Measurements from ENCODE around the gene OGFOD3. TPM values are rescaled to one million over a fixed set of nuclear protein-coding genes. Genes with fewer than 3 reads are reported as not detected.

Gene OGFOD3
- total RNA-seq, 1 donor from 2014 or later, result 35.6 TPM

- Mint-ChIP-seq H3K27ac (ENCODE audit: unreplicated experiment) (no peak overlapping the region), H3K9me3 (no peaks in the 10 kb centered on the region), H3K4me1 (peaks cover 5% of the 10 kb centered on the region), H3K36me3 (ENCODE audit: low read depth) (no peaks in the 10 kb centered on the region), H3K4me3 (no peak overlapping the region), H3K27me3 (ENCODE audit: low read depth) (no peaks in the 10 kb centered on the region)
- no peak for DNase-seq (ENCODE audit: low read depth, low spot score)
- TF ChIP-seq CTCF (conservative IDR thresholded peaks at IDR 0.05), result no peak
Measured at GRCh38 chr17:82438401-82439193, 20.2 kb upstream of the OGFOD3 start.

GRCh38 chr17:82437325-82437668, 18.9 kb upstream of the OGFOD3 start:
- no peak overlapping the region for H3K4me3 Mint-ChIP-seq
- no peaks in the 10 kb centered on the region for H3K36me3 Mint-ChIP-seq (ENCODE audit: low read depth)
- H3K27ac Mint-ChIP-seq (ENCODE audit: unreplicated experiment), result no peak overlapping the region

GRCh38 chr17:82436601-82437324, 18.4 kb upstream of the OGFOD3 start:
- no peaks in the 10 kb centered on the region for H3K36me3 Mint-ChIP-seq (ENCODE audit: low read depth)
- H3K27ac Mint-ChIP-seq (ENCODE audit: unreplicated experiment), result no peak overlapping the region
- H3K27me3 Mint-ChIP-seq (ENCODE audit: low read depth), result no peaks in the 10 kb centered on the region
- no peak overlapping the region for H3K4me3 Mint-ChIP-seq
- peaks cover 5% of the 10 kb centered on the region for H3K4me1 Mint-ChIP-seq
- no peak for DNase-seq (ENCODE audit: low read depth, low spot score)
- TF ChIP-seq CTCF (conservative IDR thresholded peaks at IDR 0.05), result no peak
- no peaks in the 10 kb centered on the region for H3K9me3 Mint-ChIP-seq

More at GRCh38 chr17:82437325-82437668, 18.9 kb upstream of the OGFOD3 start:
- Mint-ChIP-seq H3K4me1 (peaks cover 5% of the 10 kb centered on the region), H3K27me3 (ENCODE audit: low read depth) (no peaks in the 10 kb centered on the region), H3K9me3 (no peaks in the 10 kb centered on the region)
- no peak for TF ChIP-seq CTCF (conservative IDR thresholded peaks at IDR 0.05)
- DNase-seq (ENCODE audit: low read depth, low spot score), result no peak

- H3K36me3 Mint-ChIP-seq (ENCODE audit: low read depth), result no peaks in the 10 kb centered on the region
- no peaks in the 10 kb centered on the region for H3K9me3 Mint-ChIP-seq
- H3K27ac Mint-ChIP-seq (ENCODE audit: unreplicated experiment), result no peak overlapping the region
- H3K4me1 Mint-ChIP-seq, result peaks cover 5% of the 10 kb centered on the region
- TF ChIP-seq CTCF (conservative IDR thresholded peaks at IDR 0.05), result no peak
- DNase-seq (ENCODE audit: low read depth, low spot score), result no peak
- no peaks in the 10 kb centered on the region for H3K27me3 Mint-ChIP-seq (ENCODE audit: low read depth)
- no peak overlapping the region for H3K4me3 Mint-ChIP-seq
Measured at GRCh38 chr17:82435601-82436583, 17.5 kb upstream of the OGFOD3 start.

- H3K4me1 Mint-ChIP-seq, result no peaks in the 10 kb centered on the region
- no peaks in the 10 kb centered on the region for H3K36me3 Mint-ChIP-seq (ENCODE audit: low read depth)
- DNase-seq (ENCODE audit: low read depth, low spot score), result no peak
Measured at GRCh38 chr17:82435103-82435502, 16.7 kb upstream of the OGFOD3 start.

More at GRCh38 chr17:82435103-82435502, 16.7 kb upstream of the OGFOD3 start:
- no peak overlapping the region for H3K4me3 Mint-ChIP-seq
- H3K27ac Mint-ChIP-seq (ENCODE audit: unreplicated experiment), result no peak overlapping the region
- no peaks in the 10 kb centered on the region for H3K27me3 Mint-ChIP-seq (ENCODE audit: low read depth)
- H3K9me3 Mint-ChIP-seq, result no peaks in the 10 kb centered on the region
- no peak for TF ChIP-seq CTCF (conservative IDR thresholded peaks at IDR 0.05)
